Endothelial cell of umbilical vein (primary cell): ENCODE results near the gene TRAPPC10.

Experiments
- EZH2 ChIP-seq: IDR thresholded peaks from 2 replicates; pipeline ENCODE4 v1.6.1; 2012; ENCODE audit warnings: borderline replicate concordance, low read depth, mild to moderate bottlenecking, moderate library complexity, low read length, inconsistent platforms; ENCODE audit not compliant: severe bottlenecking
- POLR2A ChIP-seq: IDR thresholded peaks from 2 replicates; pipeline ENCODE4 v1.6.1; 2012; ENCODE audit warnings: low read depth, mild to moderate bottlenecking, control low read depth, low read length
- POLR2AphosphoS5 ChIP-seq: IDR thresholded peaks from 2 replicates; pipeline ENCODE4 v1.6.1; 2012; ENCODE audit warnings: low read depth, mild to moderate bottlenecking, control low read depth, low read length, moderate library complexity; ENCODE audit not compliant: insufficient read depth
- TF ChIP-seq, protein P1 (sequence below), 2 donors: IDR thresholded peaks; 1 replicate in 1 of 2; 2 replicates in 1 of 2; pipeline ENCODE4 v1.5.1; 2011; ENCODE audit warnings: low read length in 2 of 2, mild to moderate bottlenecking in 2 of 2, moderate library complexity in 2 of 2, control low read depth in 1 of 2, inconsistent platforms in 1 of 2, low read depth in 1 of 2; ENCODE audit not compliant: insufficient read depth in 1 of 2; ENCODE audit errors: extremely low read depth in 1 of 2

- TF ChIP-seq, protein P1, sequence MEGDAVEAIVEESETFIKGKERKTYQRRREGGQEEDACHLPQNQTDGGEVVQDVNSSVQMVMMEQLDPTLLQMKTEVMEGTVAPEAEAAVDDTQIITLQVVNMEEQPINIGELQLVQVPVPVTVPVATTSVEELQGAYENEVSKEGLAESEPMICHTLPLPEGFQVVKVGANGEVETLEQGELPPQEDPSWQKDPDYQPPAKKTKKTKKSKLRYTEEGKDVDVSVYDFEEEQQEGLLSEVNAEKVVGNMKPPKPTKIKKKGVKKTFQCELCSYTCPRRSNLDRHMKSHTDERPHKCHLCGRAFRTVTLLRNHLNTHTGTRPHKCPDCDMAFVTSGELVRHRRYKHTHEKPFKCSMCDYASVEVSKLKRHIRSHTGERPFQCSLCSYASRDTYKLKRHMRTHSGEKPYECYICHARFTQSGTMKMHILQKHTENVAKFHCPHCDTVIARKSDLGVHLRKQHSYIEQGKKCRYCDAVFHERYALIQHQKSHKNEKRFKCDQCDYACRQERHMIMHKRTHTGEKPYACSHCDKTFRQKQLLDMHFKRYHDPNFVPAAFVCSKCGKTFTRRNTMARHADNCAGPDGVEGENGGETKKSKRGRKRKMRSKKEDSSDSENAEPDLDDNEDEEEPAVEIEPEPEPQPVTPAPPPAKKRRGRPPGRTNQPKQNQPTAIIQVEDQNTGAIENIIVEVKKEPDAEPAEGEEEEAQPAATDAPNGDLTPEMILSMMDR (IDR thresholded peaks at IDR 0.05; ENCODE audit: extremely low read depth in 1 of 2, insufficient read depth in 1 of 2, low read depth in 1 of 2, low read length in 2 of 2), result no peak
- TF ChIP-seq POLR2A, result no peak
- TF ChIP-seq POLR2AphosphoS5, result no peak
- no peak for TF ChIP-seq EZH2
Measured at GRCh38 chr21:44047996-44048560, 36.0 kb downstream of the TRAPPC10 start.
